LNCAP (cell line): Measurements from ENCODE around the gene EN1.

Experiments used
- TF ChIP-seq, protein P1 (sequence below): fragments of 450-650 bp; IDR thresholded peaks from 2 replicates; pipeline ENCODE4 v1.5.1; 2017; ENCODE audit warnings: mild to moderate bottlenecking

Gene EN1

DNA sequence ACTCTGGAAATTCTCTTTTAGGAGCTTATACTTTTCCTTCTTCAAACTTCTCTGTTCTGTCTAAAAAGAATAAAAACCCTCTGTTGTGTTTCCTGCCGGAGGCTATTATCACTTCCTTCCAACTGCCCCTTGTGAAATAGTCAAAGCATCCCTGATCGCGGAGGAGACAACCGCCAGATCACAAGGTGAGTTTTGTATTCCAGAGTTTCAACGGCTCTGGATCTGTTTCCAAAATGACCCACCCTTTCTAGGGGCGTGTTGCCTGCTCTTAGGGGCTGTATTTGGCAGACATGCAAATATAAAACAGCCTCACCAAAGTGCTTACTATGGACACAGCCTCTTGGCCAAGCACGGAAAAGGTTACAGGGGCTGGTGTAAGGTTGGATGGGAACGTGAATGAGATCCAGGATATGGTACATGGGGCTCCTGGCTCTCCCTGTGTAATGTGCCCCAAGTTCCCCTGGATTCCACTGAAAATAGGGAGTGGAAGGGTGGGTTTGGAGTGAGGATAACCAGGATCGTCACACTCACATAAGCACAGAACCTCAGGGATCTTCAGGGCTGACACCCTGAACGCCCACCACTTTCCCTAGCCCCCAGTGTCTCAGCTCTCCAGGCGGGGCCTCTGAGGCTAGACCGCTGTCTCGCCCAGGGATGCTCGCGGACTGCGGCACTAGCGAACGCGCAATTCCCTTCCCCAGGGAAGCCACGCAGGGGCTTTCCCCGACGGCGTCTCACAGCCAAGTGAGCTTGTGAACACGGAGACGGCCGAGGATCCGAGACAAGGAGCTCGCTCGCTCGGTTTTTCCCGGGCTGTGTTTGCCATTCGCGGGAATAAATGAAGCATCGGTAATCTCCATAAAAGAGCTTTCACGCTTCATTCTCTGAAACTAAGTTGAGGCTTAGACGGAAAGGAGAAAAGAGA is 14.4 kb downstream of the EN1 start:
- TF ChIP-seq, protein P1, sequence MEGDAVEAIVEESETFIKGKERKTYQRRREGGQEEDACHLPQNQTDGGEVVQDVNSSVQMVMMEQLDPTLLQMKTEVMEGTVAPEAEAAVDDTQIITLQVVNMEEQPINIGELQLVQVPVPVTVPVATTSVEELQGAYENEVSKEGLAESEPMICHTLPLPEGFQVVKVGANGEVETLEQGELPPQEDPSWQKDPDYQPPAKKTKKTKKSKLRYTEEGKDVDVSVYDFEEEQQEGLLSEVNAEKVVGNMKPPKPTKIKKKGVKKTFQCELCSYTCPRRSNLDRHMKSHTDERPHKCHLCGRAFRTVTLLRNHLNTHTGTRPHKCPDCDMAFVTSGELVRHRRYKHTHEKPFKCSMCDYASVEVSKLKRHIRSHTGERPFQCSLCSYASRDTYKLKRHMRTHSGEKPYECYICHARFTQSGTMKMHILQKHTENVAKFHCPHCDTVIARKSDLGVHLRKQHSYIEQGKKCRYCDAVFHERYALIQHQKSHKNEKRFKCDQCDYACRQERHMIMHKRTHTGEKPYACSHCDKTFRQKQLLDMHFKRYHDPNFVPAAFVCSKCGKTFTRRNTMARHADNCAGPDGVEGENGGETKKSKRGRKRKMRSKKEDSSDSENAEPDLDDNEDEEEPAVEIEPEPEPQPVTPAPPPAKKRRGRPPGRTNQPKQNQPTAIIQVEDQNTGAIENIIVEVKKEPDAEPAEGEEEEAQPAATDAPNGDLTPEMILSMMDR: no peak

DNA sequence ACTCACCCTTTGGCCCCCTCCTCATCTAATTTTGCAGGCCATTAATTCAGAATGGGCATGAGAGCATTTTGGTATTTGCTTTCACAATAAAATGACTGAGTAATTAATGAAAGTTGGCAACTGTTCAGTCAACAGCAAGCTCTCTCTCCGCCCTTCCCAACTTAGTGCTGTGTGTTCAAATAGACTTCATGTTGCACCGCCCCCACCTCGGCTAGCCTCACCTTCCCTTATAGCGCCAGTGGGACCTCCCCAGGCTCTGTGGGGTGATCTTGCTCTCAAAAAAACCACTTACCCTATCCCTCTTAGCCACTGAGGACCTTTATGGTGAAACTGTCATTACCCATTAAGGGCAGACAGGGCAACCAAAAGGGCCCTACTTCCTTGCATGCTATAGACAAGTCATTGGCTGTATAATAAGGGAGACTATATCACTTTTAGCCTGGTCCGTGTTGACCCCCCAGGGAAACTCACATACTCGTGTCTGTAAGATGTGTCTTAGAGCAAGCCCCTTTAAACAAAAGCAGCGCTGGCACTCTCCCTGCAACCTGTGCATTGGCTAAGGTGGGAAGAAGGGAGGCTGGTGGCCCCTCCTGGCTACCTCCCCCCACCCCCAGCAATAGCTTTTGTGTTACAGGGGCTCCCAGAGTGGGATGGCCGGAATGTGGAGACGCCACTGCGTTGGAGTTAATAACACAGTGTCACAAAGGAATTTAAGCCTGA is 15.2 kb downstream of the EN1 start:
- TF ChIP-seq, protein P1: no peak

DNA sequence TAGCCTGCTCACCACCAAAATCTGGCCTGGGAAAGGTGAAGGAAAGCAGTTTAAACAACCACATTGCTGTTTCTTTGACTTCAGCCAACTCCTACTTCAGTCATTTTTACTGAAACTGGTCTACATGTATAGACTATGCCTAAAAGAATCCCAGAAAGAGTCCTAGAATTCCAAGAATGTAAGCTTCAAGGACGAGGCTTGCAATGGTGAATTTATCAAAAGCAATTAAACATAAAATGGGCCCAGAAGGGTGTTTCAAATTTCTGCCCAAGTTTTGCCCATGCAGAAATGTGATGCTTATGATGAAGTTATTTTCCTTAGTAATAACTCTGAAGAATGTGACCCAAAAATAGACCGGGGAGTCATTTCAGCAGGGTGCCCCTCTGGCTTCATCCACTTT is 16.6 kb downstream of the EN1 start:
- TF ChIP-seq, protein P1: no peak

DNA sequence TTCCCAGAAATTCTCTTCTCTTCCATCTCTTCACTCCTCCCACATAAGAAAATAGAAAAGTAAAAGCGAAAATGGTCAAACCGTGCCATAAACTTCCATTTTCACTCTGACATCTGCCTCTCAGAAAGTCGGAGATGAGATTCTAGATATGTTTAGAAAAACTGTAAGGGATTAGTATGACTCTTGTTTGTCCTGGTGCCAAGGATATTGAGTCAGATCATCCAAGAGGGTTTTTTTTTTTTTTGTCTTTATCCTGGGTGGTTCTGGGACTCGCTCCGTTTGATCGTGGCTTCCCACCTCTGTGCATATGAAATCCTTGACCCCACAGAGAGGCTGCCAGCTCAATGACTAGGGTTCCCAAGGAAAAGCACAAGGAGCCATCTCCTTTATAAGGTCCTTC is 17.3 kb downstream of the EN1 start:
- TF ChIP-seq, protein P1: no peak

DNA sequence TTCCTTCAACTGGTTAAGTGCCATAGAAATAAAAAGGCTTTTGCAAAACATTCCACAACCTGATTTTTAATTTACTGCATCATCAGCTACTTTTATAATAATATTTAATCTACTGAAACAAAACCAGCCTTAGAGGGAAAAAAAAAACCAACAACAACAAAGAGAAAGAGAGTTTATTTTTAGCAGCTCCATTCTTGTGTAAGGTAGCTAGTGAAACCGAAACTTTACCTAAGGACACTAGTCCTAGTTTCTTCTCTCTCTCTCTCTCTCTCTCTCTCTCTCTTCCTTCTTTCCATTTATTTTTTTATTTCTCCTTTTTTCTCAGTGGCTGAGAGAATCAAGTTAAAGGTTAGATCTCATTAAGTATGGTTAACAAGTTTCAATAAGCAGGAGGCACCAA is 21.4 kb downstream of the EN1 start:
- TF ChIP-seq, protein P1: no peak

DNA sequence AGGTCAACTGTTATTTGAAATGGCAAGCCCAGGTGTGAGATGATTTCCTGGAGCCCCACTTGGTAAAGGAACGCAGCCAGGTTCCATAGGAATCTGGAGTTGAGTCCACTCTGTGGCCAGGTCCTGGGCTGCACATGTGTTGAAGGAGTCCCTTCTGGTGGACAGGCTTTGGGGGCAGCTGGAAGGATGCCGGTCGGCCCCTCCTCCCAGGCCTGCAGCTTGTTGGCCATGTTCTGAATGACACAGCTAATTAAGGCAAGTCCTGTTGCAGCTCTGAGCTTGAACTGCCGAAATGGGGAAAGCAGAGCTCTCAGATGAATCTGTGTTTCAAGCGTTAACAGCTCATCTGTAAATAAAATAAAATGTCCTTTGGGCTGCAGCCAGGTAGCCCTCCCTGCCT is 23.8 kb downstream of the EN1 start:
- TF ChIP-seq, protein P1: no peak

DNA sequence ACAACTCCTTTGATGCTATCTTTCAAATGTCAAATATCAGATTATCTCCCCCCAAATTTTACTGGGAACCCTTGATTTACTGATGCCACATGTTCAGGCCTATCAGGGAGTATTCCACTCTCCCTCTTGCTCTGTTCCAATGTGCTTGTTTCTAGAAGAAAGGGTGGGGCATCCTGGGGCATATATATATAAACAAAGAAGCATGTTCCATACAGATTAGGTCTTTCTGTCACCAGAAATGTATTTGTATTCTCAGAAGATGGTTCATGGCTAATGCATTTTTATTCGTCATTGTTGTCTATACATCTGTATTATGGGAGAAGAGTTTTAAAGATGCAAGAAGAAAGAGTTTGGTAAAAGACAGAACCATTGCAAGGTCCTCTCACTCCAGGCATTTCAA is 24.9 kb downstream of the EN1 start:
- TF ChIP-seq, protein P1: no peak
